KBM-7 (cell line): ENCODE results near the gene ACSS1.
A peak's percentile ranks its signal among the peaks of the same experiment; 100 is the strongest.

Source experiments
- DNase-seq: peaks from one replicate; pipeline ENCODE4 v3.0.0-alpha.2; 2015
- in situ Hi-C: fragments of 300-500 bp; cut with MboI; formaldehyde crosslinking; loops from 2 replicates; pipeline ENCODE4 v1.14.3; 2020; ENCODE audit warnings: low sequenced_read_pairs, low pct_unique_long_range_greater_than_20kb, mixed read lengths

Gene ACSS1

DNA sequence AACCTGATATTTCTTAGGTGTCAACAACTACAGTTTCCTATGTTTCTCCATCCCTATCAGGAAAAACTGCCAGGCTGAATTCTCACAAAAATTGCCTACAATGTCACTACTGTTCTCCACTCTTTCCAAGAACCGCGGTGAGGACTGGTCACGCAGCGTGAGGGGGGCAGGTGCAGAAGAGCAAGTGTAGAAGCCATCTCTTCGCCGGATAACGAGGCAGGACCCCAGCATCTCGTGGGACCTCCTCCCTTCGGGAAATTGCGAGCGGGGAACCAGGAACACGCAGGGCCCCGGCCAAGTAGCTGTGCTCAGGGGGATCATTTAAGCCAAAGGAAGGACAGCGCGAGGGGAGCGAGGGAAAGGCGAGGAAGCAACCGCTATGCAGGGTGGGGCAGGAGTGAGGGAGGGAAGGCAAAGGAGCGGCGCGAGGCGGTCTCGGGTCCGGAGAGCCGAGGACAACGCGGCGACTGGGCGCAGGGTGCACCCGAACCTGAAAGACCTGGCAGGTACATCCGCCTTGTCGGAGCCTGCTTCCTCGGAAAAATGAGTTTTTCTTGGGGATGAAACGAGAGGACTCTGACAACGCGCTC is 65.9 kb downstream of the ACSS1 start:
- peak; percentile 36 for DNase-seq
- in situ Hi-C loops: loop anchor here (10.0 to 25.0 kb wide), 2 partner anchors 73 to 195 kb away; partner anchors contain the start of gene ENTPD6

DNA sequence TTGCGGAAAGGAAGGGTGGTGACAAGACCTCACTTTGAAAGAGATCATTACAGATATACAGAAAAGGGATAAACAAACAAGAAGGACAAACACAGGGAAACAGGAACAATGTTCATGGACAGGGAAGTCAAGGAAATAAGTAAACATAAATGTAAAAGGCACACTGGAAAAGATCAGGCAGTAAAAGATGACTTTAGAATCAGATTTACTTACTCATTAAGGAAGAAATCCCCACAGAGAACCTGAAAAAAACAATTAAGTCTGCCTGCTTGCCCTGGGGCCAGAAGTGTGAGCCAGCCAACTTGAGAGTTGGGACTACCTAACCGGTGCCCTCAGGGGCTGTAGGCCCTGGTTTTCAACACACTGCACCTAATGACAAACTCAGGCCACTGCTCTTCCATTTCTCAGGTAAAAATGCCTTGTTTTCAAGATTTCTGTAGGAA is 67.1 kb downstream of the ACSS1 start:
- DNase-seq: no peak
- in situ Hi-C loops: loop anchor here (10.0 to 25.0 kb wide), 2 partner anchors 74 to 196 kb away; partner anchors contain the start of gene ENTPD6

DNA sequence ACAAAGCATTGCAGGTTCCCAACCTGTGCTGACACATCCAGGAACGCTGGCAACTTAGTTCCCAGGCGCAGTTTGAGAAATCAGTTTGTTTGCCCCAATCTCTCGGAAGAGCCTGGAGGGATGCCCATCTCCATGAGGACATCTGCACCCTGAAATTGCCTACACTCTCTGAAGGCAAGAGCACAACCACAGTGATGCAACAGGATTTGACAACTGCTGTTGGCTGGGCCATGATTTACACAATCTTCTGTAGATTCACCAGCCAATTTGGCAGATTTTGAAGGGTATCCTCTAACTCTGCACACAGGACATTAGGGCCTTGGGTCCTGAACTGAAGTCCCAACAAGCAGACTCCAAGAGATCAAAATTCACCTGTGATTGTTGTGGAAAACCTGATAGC is 68.8 kb downstream of the ACSS1 start:
- in situ Hi-C loops: loop anchor here (25.0 kb wide), 1 partner anchor 198 kb away; the partner anchor contains the start of gene ENTPD6
- DNase-seq: no peak

DNA sequence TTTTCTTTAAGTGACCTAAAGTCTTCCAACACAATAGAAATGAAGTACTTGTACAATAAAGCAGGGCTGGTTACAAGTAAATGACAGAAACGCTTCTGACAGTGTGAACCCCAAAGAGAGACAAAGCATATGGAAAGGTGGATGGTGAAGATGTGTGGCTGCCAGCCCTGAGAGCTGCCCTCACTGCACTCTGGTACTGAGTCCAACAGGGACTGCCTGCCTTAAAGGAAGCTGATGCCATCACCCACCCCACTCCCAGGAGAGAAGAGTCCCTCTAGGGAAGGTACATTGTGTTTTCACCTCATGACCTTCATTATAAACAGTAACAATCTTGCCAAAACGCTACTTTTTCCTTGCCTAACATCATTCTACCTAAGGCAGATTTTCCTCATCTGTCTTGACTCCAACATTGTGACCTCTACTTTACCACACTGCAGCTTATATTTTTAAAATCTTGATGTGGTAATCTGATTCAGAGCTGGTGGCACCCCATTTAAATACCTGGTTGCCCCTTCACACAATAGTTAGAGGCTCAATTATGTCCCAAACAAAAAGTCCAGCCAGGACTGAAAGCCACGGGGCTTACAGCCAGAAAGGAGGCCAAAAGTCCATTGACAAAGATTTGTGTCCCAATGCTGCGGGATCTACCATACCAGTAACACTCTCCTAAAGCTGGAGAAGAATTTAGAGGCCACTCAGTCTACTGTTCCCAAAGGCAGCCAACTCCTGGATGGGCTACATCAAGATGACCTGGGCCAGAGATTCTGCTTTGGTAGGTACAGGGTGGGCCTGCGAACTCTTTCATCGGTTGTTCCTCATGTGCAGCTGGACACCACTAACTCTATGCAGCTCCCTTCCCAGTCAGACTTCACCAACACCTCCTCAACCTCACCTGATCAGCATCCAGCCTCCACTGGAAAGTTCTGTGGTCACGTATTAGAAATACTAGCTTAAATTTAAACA is 69.8 kb downstream of the ACSS1 start:
- in situ Hi-C loops: loop anchor here (25.0 kb wide), 1 partner anchor 199 kb away; the partner anchor contains the start of gene ENTPD6
- DNase-seq: no peak

DNA sequence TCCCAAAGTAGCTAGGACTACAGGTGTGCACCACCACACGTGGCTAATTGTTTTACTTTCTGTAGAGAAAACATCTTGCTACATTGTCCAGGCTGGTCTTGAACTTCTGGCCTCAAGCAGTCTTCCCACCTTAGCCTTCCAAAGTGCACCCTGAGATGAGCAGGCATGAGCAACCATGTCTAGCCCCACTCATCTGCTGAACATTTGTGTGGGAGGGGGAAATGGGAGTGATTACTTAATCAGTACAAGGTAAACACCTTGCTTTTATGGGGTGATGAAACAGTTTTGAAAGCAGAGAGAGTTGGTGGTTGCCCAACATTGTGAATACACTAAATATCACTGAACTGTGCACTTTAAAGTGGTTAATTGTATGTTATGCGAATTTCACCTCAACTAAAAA is 70.7 kb downstream of the ACSS1 start:
- DNase-seq: no peak
- in situ Hi-C loops: loop anchor here (25.0 kb wide), 1 partner anchor 200 kb away; the partner anchor contains the start of gene ENTPD6

DNA sequence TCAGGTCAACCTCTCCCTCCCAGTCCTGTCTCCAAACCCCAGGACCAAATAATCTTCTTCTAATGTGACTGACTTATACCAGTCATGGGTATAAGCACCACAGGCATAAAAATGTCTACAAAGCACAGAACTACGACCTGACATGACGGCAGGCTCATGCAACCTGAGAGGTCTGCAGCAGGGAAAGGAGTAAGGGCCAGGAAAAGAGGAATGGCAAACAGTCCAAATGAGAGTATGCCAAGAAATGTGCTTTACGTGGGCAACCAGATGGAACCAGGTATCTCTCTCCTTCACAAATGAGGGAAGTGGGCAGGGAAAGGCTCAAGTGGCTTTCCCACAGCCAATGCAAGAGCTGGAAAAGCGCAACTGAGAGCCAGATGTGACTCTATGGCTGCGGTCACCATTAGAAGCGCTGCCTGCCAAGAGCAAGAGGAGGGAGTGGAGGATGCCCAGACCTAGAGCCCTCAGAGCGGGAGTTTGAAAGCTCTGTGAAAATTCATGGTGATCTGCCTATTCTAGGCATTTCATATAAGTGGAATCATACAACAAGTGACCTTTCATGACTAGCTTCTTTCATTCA is 71.4 kb downstream of the ACSS1 start:
- in situ Hi-C loops: loop anchor here (25.0 kb wide), 1 partner anchor 201 kb away; the partner anchor contains the start of gene ENTPD6
- DNase-seq: no peak

DNA sequence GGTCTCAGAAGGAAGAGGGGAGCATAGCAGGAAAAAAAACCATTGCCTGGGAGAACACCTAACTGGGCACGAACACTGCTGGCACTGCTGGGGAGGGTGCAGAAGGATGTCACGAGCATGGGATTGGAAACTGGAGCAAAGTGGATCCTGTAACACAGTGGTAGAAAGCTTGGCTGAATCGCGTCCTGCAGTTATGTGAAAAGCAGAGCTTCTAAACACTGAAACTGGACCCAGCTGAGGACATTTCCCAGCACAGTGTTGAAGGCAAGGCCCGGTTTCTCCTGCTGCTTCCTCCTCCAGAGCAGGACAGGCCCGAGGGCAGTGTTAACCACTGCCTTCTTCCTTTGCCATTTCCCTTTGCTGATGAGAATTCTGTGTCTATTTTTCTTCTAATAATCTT is 72.1 kb downstream of the ACSS1 start:
- DNase-seq: no peak
- in situ Hi-C loops: loop anchor here (25.0 kb wide), 1 partner anchor 201 kb away; the partner anchor contains the start of gene ENTPD6

DNA sequence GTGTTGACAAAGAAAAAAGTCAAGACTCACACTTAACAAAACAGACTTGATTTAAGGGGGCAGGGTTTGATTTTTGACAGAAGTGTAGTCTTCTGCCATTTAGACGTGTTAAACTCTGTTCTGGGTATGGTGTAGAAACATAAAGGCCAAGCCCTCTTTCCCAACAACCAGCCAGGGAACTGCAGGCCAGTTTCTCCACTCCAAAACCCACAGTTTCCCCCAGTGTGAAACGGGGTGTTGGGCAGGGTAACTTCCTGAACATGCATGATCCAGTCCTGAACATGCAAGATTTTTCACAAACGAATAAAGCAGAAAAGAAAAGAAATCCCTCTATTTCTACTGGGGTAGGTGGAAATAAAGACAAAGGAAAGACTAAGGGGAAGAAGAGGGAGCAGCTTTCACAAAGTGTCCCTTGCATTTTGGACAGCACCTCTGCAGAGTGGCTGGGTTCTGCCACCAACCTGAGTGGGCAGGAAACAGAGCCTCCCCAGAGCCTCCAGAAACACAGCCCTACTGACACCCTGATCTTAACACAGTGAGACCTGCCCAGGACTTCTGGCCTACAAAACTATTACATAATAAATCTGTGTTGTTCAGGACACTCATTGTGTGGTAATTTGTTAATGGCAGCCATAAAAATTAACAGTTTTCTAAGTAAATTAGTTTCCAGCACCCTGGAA is 72.8 kb downstream of the ACSS1 start:
- in situ Hi-C loops: loop anchor here (25.0 kb wide), 1 partner anchor 202 kb away; the partner anchor contains the start of gene ENTPD6
- no peak for DNase-seq

DNA sequence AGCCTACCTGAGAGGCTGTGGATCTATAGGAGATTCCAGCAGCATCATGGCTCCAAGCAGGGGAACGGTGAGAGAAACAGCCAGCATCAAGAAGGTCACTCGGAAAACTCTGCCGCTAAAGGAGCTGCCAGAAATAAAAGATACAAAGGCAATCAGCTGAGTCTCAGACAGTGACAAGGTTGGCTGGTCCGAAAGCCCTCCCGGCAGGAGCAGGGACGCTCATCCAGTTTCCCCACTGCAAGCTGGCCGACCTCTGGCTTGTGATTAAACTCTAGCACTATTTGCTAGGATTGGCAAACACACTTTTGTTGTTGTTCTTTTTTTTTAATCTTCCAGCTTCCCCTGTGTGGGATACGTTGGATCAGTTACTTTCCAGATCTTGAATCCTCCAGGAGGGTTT is 74.0 kb downstream of the ACSS1 start:
- in situ Hi-C loops: loop anchor here (25.0 kb wide), 1 partner anchor 203 kb away; the partner anchor contains the start of gene ENTPD6
- no peak for DNase-seq

DNA sequence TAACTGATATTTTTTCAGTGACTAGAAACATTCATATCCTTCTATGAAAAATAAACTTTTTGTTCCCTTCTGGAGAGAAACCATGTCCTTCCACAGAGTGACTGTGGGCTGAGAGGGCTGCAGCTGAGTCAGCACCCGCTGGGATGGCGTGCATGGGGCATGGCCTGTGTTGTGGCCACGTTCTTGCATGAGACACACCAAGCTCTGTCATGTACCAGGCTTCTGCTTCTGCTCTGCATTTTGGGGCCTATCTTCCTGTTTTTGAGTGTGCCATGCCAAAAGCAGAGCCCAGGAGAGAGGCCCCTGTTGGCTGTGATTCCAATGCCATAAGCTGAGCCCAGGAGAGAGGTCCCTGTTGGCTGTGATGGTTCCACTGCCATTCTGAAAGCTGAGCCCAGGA is 76.1 kb downstream of the ACSS1 start:
- DNase-seq: no peak
- in situ Hi-C loops: loop anchor here (25.0 kb wide), 1 partner anchor 206 kb away; the partner anchor contains the start of gene ENTPD6

DNA sequence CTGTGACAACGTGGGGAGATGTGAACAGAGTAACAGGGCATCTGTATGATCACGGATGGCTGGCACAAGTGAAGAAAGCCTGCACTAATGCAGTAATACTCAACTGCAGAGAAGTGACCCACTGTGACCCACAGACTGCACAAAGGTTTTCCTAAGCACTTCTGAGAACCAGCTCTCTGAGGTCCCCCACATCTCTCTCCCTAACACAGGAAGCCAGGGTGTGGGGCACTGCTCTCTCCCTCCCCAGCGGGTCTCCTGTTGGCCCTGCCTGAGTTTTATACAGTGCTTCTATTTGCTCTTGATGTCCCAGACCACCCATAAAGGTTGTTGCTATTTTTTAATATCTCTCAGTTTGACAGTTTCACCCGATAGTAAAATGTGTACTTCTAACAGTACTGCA is 76.7 kb downstream of the ACSS1 start:
- in situ Hi-C loops: loop anchor here (25.0 kb wide), 1 partner anchor 206 kb away; the partner anchor contains the start of gene ENTPD6
- no peak for DNase-seq

DNA sequence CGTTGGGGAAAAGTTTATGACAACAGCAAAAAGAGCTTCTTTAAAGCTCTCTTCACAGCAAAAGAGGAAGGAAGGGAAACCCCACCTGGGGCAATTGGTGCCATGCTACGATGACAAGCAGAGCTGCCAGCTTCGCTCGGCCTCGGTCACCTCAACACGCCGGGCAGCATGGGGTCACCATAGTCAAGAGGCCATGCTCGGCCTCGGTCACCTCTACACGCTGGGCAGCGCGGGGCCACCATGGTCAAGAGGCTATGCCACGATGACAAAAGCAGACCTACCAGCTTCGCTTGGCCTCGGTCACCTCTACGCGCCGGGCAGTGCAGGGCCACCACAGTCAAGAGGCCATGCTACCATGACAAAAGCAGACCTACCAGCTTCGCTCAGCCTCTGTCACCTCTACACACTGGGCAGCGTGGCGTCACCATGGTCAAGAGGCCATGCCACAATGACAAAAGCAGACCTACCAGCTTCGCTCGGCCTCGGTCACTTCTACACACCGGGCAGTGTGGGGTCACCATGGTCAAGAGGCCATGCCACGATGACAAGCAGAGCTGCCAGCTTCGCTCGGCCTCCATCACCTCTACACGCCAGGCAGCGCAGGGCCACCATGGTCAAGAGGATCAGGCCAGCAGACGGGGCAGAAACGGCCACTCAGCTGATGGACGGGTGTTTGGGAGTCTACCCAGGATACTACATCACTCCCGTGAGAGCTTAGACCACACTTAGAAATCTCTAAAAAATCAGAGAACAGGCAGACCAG is 77.5 kb downstream of the ACSS1 start:
- no peak for DNase-seq
- in situ Hi-C loops: loop anchor here (25.0 kb wide), 1 partner anchor 207 kb away; the partner anchor contains the start of gene ENTPD6

DNA sequence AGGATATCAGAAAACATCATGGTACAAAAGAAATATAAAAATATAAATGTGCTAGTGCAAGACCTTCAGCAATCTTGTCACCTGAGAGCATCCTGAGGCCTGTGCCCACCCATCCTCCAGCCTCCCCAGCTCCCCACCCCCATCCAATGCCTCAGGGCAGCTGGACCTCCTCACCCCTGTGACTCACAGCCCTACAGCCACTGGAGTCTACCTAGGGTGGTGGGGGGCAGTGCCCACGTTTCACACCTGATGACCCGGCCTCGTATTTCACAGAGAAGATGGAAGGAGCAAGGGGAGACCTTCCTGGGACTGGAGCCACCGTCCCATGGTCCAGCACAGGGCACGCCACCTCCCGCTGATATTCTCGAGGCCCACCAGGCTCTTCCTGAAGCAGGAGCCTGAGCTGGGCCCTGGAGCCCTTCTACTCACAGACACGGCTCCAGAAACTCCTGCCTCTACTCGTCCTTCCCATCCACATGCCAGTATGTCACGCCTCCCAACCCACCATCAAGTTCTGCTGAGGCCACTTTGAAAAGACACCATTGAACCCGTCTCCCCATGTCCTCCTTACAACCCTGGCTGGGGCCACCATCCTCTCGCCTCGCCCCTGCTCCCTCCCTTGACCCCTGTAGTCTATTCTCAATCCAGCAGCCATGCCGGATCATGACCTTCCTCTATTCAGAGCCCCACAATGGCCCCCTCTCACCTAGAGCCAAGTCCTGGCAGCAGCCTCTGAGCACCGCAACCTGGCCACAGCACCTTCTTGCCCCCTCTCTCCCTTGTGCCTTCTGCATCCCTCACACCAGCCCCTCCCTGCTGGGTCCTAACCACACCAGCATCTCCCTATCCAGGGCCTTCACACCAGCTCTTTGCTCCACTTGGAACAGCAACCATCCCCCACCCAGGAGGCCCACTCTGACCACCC is 78.6 kb downstream of the ACSS1 start:
- in situ Hi-C loops: loop anchor here (25.0 kb wide), 1 partner anchor 208 kb away; the partner anchor contains the start of gene ENTPD6
- no peak for DNase-seq

DNA sequence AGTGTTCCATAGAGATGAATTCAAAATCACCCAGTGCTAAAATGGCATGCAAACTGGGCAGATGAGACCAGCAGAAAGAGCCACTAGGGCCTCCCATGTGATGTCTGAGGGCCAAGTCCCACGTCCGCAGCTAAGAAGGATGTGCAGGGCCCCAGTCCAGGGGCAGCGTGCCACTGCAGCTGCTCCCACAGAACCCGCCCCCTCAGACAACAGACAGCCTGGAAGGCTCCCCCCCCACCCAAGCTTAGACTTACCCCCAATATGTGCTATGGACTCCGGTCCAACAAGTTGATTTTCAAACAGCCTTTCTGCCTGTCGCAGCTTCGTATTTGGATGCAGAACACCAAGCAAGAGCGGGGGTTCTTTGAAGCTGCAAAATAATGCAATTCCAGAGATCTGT is 79.4 kb downstream of the ACSS1 start:
- in situ Hi-C loops: loop anchor here (25.0 kb wide), 1 partner anchor 209 kb away; the partner anchor contains the start of gene ENTPD6
- no peak for DNase-seq

DNA sequence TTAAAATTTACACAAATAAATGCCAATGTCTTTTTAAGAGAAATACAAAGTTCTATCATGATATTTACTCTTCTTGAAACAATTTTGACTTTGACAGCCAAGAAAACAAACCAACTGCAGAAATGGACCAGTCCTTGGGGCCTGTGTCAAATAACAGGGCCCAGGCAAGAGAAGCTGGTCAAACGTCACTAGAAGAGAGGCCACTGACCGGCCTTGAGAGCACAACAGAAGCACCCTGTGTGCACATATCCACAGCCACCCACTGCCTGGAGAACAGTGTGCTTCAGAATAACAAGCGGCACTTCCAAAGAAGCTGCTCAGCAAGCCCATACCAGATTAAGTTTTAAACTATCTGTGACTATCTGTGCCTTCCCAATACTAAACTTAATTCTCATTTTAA is 80.1 kb downstream of the ACSS1 start:
- in situ Hi-C loops: loop anchor here (25.0 kb wide), 1 partner anchor 210 kb away; the partner anchor contains the start of gene ENTPD6
- no peak for DNase-seq

DNA sequence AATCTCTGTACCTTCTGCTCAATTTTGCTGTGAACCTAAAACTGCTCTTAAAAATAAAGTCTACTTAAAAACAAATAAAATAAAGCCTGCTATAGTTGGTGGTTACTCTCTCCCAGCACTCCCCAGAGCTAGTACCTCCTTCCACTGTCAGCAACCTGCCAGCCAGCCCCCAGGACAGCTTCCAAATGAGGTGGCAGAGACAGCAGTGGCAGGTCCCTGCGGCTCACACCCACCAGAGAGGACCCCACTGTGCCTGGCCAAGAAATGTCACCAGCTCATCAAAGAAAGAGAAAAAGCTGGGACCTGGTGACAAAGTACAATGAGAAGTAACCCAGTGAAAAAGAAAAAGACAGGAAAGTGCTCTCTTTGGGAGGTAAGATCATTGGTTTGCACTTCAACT is 80.6 kb downstream of the ACSS1 start:
- no peak for DNase-seq
- in situ Hi-C loops: loop anchor here (25.0 kb wide), 1 partner anchor 210 kb away; the partner anchor contains the start of gene ENTPD6

DNA sequence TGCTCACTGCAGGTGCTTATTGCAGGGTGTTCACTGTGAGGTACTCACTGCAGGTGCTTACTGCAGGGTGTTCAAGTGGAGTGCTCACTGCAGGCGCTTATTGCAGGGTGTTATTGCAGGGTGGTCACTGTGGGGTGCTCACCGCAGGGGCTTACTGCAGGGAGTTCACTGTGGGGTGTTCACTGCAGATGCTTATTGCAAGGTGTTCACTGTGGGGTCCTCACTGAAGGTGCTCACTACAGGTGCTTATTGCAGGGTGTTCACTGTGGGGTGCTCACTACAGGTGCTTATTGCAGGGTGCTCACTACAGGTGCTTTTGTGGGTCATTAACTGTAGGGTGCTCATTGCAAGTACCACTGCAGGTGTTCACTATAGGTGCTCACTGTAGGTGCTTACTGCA is 85.6 kb downstream of the ACSS1 start:
- no peak for DNase-seq
- in situ Hi-C loops: no loop called here
